Activated CD8-positive, alpha-beta memory T cell treated with anti-CD3 and anti-CD28 coated beads, Interleukin-2, amount 50 U/mL, for 1 hour (primary cell): ENCODE data around the gene PLA2G10.
"Not testable (repeated sequence)": the region's sequence is repeated elsewhere in the genome, so short reads cannot be mapped to it uniquely, and the experiment has no call there.

Experiments
- DNase-seq: peaks from one replicate; pipeline ENCODE4 v3.0.0-alpha.2; 2020; ENCODE audit errors: extremely low read depth

The PLA2G10 gene

GRCh38 chr16:14694129-14694528, at the start of gene PLA2G10:
Gene PLA2G10, minus strand, starts transcription at chr16:14694308. Its CDS starts 79 bp downstream, at chr16:14694229.
- not testable (repeated sequence) for DNase-seq

GRCh38 chr16:14742273-14743128, 48.4 kb upstream of the PLA2G10 start, which contains the start of gene NPIPA2:
Gene NPIPA2, plus strand, starts transcription at chr16:14742533. Its CDS starts 5,533 bp downstream, at chr16:14748066.
- not testable (repeated sequence) for DNase-seq

GRCh38 chr16:14741794-14742193, 47.7 kb upstream of the PLA2G10 start:
- not testable (repeated sequence) for DNase-seq

- DNase-seq, result not testable (repeated sequence)
Observed at GRCh38 chr16:14740832-14741385, 46.8 kb upstream of the PLA2G10 start.

- DNase-seq, result not testable (repeated sequence)
Observed at GRCh38 chr16:14733233-14733632, 39.1 kb upstream of the PLA2G10 start.

- not testable (repeated sequence) for DNase-seq
Observed at GRCh38 chr16:14703156-14704011, 9.3 kb upstream of the PLA2G10 start, which contains the start of gene NPIPA3. Gene NPIPA3, plus strand, starts transcription at chr16:14703411. Its CDS starts 5,533 bp downstream, at chr16:14708944.

GRCh38 chr16:14702672-14703071, 8.6 kb upstream of the PLA2G10 start:
- not testable (repeated sequence) for DNase-seq

- not testable (repeated sequence) for DNase-seq
Observed at GRCh38 chr16:14701859-14702258, 7.8 kb upstream of the PLA2G10 start.

GRCh38 chr16:14685870-14686793, 8.0 kb downstream of the PLA2G10 start:
- DNase-seq, result not testable (repeated sequence)

GRCh38 chr16:14682121-14682520, 12.0 kb downstream of the PLA2G10 start:
- DNase-seq, result no peak

- no peak for DNase-seq
Observed at GRCh38 chr16:14681115-14681514, 13.0 kb downstream of the PLA2G10 start.

- DNase-seq, result not testable (repeated sequence)
Observed at GRCh38 chr16:14680396-14680795, 13.7 kb downstream of the PLA2G10 start.

GRCh38 chr16:14678748-14679497, 15.2 kb downstream of the PLA2G10 start:
- DNase-seq, result no peak

- DNase-seq, result no peak
Observed at GRCh38 chr16:14677627-14678026, 16.5 kb downstream of the PLA2G10 start.

GRCh38 chr16:14676633-14677032, 17.5 kb downstream of the PLA2G10 start:
- DNase-seq, result no peak

GRCh38 chr16:14672403-14672971, 21.6 kb downstream of the PLA2G10 start:
- no peak for DNase-seq

GRCh38 chr16:14669776-14670175, 24.3 kb downstream of the PLA2G10 start:
- DNase-seq, result no peak

- DNase-seq, result no peak
Observed at GRCh38 chr16:14668556-14669223, 25.4 kb downstream of the PLA2G10 start.
